Measurements from ENCODE around the gene MAP2.

MAP2 gene

DNA sequence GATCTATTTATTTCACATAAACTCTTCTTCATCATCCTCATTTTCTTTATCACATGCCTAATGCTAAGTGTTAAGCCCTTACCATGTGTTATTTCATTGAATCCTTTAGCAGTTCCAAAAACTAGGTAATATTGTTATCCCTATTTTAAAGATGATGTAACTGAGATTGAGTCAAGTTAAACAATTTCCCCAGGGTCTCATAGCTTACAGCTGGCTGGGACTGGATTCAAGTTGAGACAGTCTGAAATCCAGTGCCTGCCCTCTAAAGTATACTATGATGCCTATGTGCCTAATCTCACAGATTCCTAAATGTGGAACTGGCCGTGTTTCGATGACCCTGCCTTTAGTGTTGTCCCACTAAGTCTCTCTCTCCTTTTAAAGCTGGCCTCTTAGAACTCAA is 108.5 kb downstream of the MAP2 start:
- no peak for DNase-seq (ENCODE audit: low read depth in 2 of 2)

GRCh38 chr2:209533391-209533790 is 109.5 kb downstream of the MAP2 start:
- DNase-seq (ENCODE audit: low read depth in 2 of 2) = no peak

DNA sequence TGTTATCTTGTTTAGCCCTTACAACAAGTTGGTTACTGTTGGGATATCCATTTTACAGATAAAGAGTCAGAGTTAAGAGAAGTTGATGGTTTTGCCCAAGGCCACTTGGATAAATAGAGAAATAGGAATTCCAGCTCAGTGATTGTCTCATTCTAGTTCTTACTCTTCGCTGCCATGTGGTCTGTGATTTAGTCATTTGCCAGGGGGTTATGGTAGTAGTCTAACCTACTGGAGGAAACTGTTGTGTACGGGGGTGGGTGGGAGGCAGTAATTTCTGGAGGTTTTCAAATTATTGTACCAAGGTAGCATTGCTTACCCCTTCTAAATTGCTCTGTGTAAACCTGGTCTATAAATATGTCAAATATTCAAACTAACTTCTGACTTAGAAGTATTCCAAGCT is 110.4 kb downstream of the MAP2 start:
- no peak for DNase-seq (ENCODE audit: low read depth in 2 of 2)

DNA sequence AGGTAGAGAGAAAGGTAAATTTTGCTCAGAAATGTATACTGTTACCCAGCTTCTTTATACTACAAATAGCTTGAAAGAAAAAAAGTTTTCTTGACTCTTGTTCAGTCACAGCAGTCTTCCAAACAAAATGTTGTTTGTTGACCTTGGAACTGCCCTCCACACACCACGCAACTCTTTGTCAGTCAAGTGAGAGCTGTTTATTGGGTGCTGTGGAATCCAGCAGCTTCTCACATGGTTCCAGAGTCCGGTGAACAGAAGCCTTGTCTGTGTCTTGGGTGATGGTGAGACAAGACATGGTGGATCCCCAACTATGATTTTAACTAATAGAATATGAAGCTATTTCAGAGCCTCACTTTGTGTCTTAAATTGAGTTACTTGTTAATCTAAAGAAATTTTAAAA is 112.5 kb downstream of the MAP2 start:
- DNase-seq (ENCODE audit: low read depth in 2 of 2) = no peak

- DNase-seq (ENCODE audit: low read depth in 2 of 2) = no peak
Observed at GRCh38 chr2:209547726-209548125, 123.9 kb downstream of the MAP2 start.

GRCh38 chr2:209549589-209549988 is 125.7 kb downstream of the MAP2 start:
- no peak for DNase-seq (ENCODE audit: low read depth in 2 of 2)

- DNase-seq (ENCODE audit: low read depth in 2 of 2) = no peak
Observed at GRCh38 chr2:209553913-209554312, 130.1 kb downstream of the MAP2 start.

- no peak for DNase-seq (ENCODE audit: low read depth in 2 of 2)
Observed at GRCh38 chr2:209556354-209556961, 132.6 kb downstream of the MAP2 start.

DNA sequence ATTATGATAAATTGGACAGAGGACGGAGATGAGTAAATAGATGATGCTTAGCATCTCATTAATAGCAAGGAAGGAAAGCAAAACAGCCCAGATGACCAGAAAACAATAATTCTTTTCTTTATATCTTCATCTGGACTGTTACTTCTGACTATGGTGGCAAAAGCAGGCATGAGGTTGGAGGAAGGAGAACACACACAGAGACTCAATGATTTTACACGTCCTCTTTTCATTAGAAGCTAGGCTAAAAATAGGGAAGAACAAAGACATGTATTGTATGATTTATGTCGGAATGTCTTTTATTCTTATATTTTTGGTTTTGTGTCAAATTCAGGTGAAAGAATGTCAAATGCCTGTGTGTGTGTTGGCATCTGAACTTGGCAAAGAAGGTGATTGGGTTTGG is 137.1 kb downstream of the MAP2 start:
- no peak for DNase-seq (ENCODE audit: low read depth in 2 of 2)

GRCh38 chr2:209563453-209563852 is 139.6 kb downstream of the MAP2 start:
- no peak for DNase-seq (ENCODE audit: low read depth in 2 of 2)

- DNase-seq (ENCODE audit: low read depth in 2 of 2) = no peak
Observed at GRCh38 chr2:209564816-209565215, 141.0 kb downstream of the MAP2 start.

- no peak for DNase-seq (ENCODE audit: low read depth in 2 of 2)
Observed at GRCh38 chr2:209565896-209566582, 142.2 kb downstream of the MAP2 start.

- DNase-seq (ENCODE audit: low read depth in 2 of 2) = no peak
Observed at GRCh38 chr2:209570194-209570593, 146.3 kb downstream of the MAP2 start.

DNA sequence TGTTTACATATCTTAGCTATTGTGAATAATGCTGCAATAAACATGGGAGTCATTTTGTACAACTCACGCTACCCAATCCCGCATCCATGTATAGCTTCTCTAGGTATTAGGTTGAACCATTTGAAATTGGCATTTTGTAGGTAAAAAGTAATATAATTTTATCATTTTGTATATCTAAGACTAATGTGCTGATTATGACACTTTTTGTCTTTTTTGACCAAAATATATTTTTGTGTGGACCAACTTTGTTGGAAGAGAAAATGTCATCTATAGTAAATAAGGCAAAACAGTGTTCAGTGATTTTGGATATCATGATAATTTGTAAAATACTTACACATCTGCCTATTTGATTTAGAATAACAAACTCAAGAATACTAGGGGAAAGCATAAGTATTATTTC is 150.7 kb downstream of the MAP2 start:
- no peak for DNase-seq (ENCODE audit: low read depth in 2 of 2)

GRCh38 chr2:209577376-209578357 is 153.8 kb downstream of the MAP2 start:
- no peak for DNase-seq (ENCODE audit: low read depth in 2 of 2)

- DNase-seq (ENCODE audit: low read depth in 2 of 2) = no peak
Observed at GRCh38 chr2:209578394-209579001, 154.7 kb downstream of the MAP2 start.

GRCh38 chr2:209579230-209579749 is 155.4 kb downstream of the MAP2 start:
- DNase-seq (ENCODE audit: low read depth in 2 of 2) = no peak

- no peak for DNase-seq (ENCODE audit: low read depth in 2 of 2)
Observed at GRCh38 chr2:209581040-209581439, 157.2 kb downstream of the MAP2 start.

GRCh38 chr2:209582281-209582680 is 158.4 kb downstream of the MAP2 start:
- no peak for DNase-seq (ENCODE audit: low read depth in 2 of 2)

DNA sequence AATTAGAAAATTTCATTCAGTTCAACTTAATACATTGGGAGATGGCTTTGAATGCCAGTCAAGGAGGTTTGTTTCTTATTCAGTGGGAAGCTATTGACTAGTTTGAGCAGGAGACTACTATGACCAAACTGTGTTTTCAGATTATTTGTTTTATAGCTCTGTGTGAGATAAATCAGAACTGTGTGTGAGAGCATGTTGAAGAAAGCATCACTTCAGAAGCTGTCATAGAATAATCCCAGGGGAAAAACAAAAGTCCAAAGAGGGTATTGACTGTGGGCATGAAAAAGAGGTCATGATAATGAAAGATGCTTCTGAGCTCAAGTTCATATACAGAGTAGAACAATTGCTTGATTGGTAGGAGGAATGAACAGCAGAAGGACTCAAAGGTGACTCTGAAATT is 160.6 kb downstream of the MAP2 start:
- no peak for DNase-seq (ENCODE audit: low read depth in 2 of 2)

- no peak for DNase-seq (ENCODE audit: low read depth in 2 of 2)
Observed at GRCh38 chr2:209584915-209585314, 161.1 kb downstream of the MAP2 start.

- DNase-seq (ENCODE audit: low read depth in 2 of 2) = no peak
Observed at GRCh38 chr2:209591021-209591420, 167.2 kb downstream of the MAP2 start.

All from stimulated activated CD8-positive, alpha-beta memory T cell treated with anti-CD3 and anti-CD28 coated beads, Interleukin-2, amount 100 ng/mL, for 1 hour (primary cell).